Measurements from ENCODE around the gene UGT2B28.
"Not testable (repeated sequence)": the region's sequence is repeated elsewhere in the genome, so short reads cannot be mapped to it uniquely, and the experiment has no call there.

UGT2B28 gene

DNA sequence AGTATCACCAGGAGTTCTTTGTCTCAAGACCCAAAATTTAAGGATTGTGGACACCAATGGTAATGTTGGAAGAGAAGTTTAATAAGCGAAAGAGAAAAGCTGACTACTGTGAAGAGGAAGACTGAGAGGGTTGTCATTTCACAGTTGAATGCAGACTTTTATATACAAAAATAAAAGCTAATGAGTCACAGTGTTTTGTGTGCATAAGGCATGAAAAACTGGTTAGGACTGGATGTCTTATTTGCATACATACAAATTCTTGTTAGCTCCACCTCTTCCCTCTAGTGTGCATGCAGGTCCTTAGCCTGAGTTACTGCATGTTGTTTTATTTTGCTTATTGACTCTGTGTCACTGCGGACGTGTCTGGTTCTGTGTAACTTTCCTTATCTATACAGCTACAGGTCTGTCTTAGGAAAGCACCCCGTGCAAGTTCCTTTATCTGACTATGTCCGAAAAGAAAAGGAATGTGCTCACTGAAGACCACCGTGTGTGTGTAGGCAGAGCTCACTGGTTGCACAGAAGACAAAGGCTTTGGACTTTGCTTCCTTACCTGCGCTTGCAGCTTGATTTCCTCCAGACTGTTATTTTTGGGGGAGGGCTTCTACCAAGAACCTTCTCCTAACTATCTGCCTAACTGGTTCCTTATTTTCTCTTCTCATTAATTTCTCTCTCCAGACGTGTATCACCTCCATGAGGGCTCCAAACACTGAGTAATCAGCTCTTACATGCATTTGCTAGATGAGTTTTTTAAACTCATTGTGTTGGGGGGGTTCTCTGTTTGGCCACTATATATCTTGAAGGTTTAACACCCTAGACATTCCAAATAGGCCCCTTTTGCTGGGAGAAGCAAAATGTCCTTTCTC lies 63.5 kb downstream of the UGT2B28 start:
- not testable (repeated sequence) for DNase-seq (ENCODE audit: low read depth)
